HCEC 1CT (cell line): ENCODE results near the gene ARMH1.

Source experiments
- DNase-seq: peaks from one replicate; pipeline ENCODE4 v3.0.0-alpha.2; 2017

The ARMH1 gene

GRCh38 chr1:44674113-44675000 lies at the start of gene ARMH1, which contains the start of gene TMEM53:
TSS of gene ARMH1 (plus strand) at chr1:44674714. CDS start at chr1:44689698, 14,984 bp downstream.
TSS of gene TMEM53 (minus strand) at chr1:44674481. CDS start at chr1:44674391, 90 bp downstream.
- DNase-seq = peak; percentile 100

GRCh38 chr1:44625348-44625747 lies 49.2 kb upstream of the ARMH1 start:
- DNase-seq = no peak

GRCh38 chr1:44628962-44629756 lies 45.4 kb upstream of the ARMH1 start:
- DNase-seq = peak; percentile 92

GRCh38 chr1:44630116-44630515 lies 44.4 kb upstream of the ARMH1 start:
- peak; percentile 66 for DNase-seq

GRCh38 chr1:44631333-44631646 lies 43.2 kb upstream of the ARMH1 start:
- DNase-seq = no peak

GRCh38 chr1:44631647-44632539 lies 42.6 kb upstream of the ARMH1 start:
- peak; percentile 87 for DNase-seq

GRCh38 chr1:44632598-44632997 lies 41.9 kb upstream of the ARMH1 start:
- DNase-seq = no peak

GRCh38 chr1:44634606-44635189 lies 39.8 kb upstream of the ARMH1 start:
- DNase-seq = no peak

- no peak for DNase-seq
These were observed 39.1 kb upstream of the ARMH1 start for GRCh38 chr1:44635439-44635838.

- no peak for DNase-seq
These were observed 38.3 kb upstream of the ARMH1 start for GRCh38 chr1:44636083-44636687.

- no peak for DNase-seq
These were observed 37.6 kb upstream of the ARMH1 start for GRCh38 chr1:44636688-44637598.

- DNase-seq = no peak
These were observed 36.7 kb upstream of the ARMH1 start for GRCh38 chr1:44637702-44638411.

GRCh38 chr1:44640200-44640853 lies 34.2 kb upstream of the ARMH1 start:
- no peak for DNase-seq

GRCh38 chr1:44641126-44642102 lies 33.1 kb upstream of the ARMH1 start:
- no peak for DNase-seq

- no peak for DNase-seq
These were observed 32.3 kb upstream of the ARMH1 start for GRCh38 chr1:44642255-44642654.

- no peak for DNase-seq
These were observed 31.6 kb upstream of the ARMH1 start for GRCh38 chr1:44642925-44643324.

- no peak for DNase-seq
These were observed 30.7 kb upstream of the ARMH1 start for GRCh38 chr1:44643721-44644334.

GRCh38 chr1:44644806-44645205 lies 29.7 kb upstream of the ARMH1 start:
- no peak for DNase-seq
